HepG2 (cell line): ENCODE data around the gene H1-8. TPM values are rescaled to one million over a fixed set of nuclear protein-coding genes. Genes with fewer than 3 reads are reported as not detected.

Experiments
- HNF1B ChIP-seq: sonication (generic); formaldehyde crosslinking; IDR thresholded peaks from 2 replicates; pipeline ENCODE4 v1.5.1; 2020; ENCODE audit warnings: mild to moderate bottlenecking, moderate library complexity, missing genetic modification reagents
- NCOA1 ChIP-seq: sonication (generic); formaldehyde crosslinking; IDR thresholded peaks from 2 replicates; pipeline ENCODE4 v1.9.0; 2021; ENCODE audit warnings: missing genetic modification reagents
- NCOR1 ChIP-seq: fragments of 200-600 bp; sonication (generic); IDR thresholded peaks from 2 replicates; pipeline ENCODE4 v1.7.0; 2017; ENCODE audit warnings: antibody characterized with exemption, low read length, borderline replicate concordance
- SP4 ChIP-seq: sonication (generic); formaldehyde crosslinking; IDR thresholded peaks from 2 replicates; pipeline ENCODE4 v1.8.1; 2023; ENCODE audit warnings: mild to moderate bottlenecking, missing genetic modification reagents
- TFDP1 ChIP-seq: IDR thresholded peaks from 2 replicates; pipeline ENCODE4 v1.6.1; 2016; ENCODE audit warnings: missing compliant biosample characterization, missing genetic modification reagents, borderline replicate concordance
- UBTF ChIP-seq: sonication (generic); formaldehyde crosslinking; IDR thresholded peaks from 2 replicates; pipeline ENCODE4 v1.4.0; 2020; ENCODE audit warnings: mild to moderate bottlenecking, missing genetic modification reagents
- ZBTB20 ChIP-seq: sonication (generic); formaldehyde crosslinking; IDR thresholded peaks from 2 replicates; pipeline ENCODE4 v1.8.1; 2023; ENCODE audit warnings: missing genetic modification reagents, low read depth, mild to moderate bottlenecking, borderline replicate concordance
- ZMAT3 ChIP-seq: sonication (generic); formaldehyde crosslinking; conservative IDR thresholded peaks from 2 replicates; pipeline ENCODE4 v1.7.0; 2021; ENCODE audit warnings: missing genetic modification reagents
- ZNF205 ChIP-seq: IDR thresholded peaks from 2 replicates; pipeline ENCODE4 v1.6.1; 2018; ENCODE audit warnings: missing biosample characterization, missing genetic modification reagents
- polyA plus RNA-seq, 8 experiments: library from polyadenylated mRNA; depleted of rRNA in 3 of 8; stranded (reverse) in 7 of 8; unstranded in 1 of 8; fragments of >200 nt; fragmentation: Illumina TruSeq in 4 of 8; extraction: Trizol in 4 of 8; gene quantifications; 2 replicates each; pipeline versions ENCODE4 v1.2.1 to v1.2.3, GENCODE V29; 2011 to 2016; ENCODE audit warnings: low read depth in 4 of 8, missing spikeins in 1 of 8, mixed read lengths in 1 of 8; ENCODE audit not compliant: insufficient read depth in 1 of 8
- total RNA-seq, 5 experiments: library from RNA; depleted of rRNA; stranded (reverse); fragments of >200 nt; fragmentation: Illumina TruSeq; extraction: Trizol; gene quantifications; 2 replicates each; pipeline ENCODE4 v1.2.3, GENCODE V29; 2016; ENCODE audit warnings: low read depth in 1 of 5
- TF ChIP-seq, protein P1 (sequence below): IDR thresholded peaks from 2 replicates; pipeline ENCODE4 v1.6.1; 2016; ENCODE audit warnings: missing compliant biosample characterization, missing genetic modification reagents, borderline replicate concordance
- TF ChIP-seq, protein P2 (sequence below): sonication (generic); formaldehyde crosslinking; IDR thresholded peaks from 2 replicates; pipeline ENCODE4 v1.5.0; 2020; ENCODE audit warnings: mild to moderate bottlenecking, low read depth, missing genetic modification reagents, borderline replicate concordance
- TF ChIP-seq, protein P3 (sequence below): sonication (generic); formaldehyde crosslinking; IDR thresholded peaks from 2 replicates; pipeline ENCODE4 v1.5.0; 2020; ENCODE audit warnings: mild to moderate bottlenecking, missing genetic modification reagents
- TF ChIP-seq, protein P4 (sequence below): sonication (generic); formaldehyde crosslinking; IDR thresholded peaks from 2 replicates; pipeline ENCODE4 v1.5.1; 2020; ENCODE audit warnings: mild to moderate bottlenecking, missing genetic modification reagents, moderate library complexity

H1-8 gene
- total and polyA plus RNA-seq, 2 of the 13 experiments (the other 11 are each of a cell fraction or from before 2014, with no cell fraction given), result 0.08 TPM; not detected in 1

DNA sequence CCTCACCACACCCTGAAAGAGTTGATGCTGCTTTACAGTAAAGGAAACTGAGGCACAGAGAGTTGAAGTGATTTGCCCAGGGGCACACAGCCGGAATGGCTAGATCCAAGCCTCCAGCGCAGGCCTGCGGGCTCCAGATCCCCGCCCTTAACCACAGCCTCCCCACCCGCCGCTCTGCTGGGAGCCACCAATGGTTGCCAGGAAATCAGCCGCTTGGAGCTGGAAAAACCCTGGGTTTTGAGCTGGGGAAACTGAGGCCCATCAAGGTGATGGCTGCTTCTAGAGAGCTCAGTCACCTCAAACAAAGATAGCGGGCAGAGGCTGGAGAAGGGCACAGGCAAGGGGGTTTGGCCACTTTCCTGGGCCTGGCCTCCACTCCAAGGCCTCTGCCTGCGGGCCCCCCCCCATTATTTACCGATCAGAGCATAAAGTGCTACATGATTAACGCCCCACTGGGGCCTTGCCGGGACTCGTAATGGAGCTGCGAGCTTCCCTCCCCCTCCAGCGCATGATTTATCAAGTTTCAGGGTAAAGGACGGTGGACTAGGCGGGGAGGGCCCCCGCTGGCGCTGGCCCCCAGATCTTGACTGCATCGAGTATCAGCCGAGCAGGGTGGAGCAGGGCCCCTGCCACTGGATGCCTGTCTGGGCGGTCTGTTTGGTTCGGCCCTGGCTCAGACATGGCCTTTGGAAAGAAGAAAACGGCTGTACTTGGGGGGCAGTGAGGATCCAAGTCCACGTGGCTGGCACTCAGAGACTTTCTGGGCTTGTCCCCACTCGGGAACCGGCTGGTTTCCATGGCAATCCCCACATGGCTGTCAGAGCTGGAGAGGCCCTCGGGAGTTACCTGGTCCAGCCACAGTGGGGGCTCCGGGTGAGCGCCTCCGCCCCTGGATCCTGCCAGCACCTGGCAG lies 54.4 kb downstream of the H1-8 start (continued):
- TF ChIP-seq, protein P1, sequence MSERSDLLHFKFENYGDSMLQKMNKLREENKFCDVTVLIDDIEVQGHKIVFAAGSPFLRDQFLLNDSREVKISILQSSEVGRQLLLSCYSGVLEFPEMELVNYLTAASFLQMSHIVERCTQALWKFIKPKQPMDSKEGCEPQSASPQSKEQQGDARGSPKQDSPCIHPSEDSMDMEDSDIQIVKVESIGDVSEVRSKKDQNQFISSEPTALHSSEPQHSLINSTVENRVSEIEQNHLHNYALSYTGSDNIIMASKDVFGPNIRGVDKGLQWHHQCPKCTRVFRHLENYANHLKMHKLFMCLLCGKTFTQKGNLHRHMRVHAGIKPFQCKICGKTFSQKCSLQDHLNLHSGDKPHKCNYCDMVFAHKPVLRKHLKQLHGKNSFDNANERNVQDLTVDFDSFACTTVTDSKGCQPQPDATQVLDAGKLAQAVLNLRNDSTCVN (CRISPR knock-in tag), result no peak
- TF ChIP-seq NCOR1 (no peak; the same call in 1 of the 2 replicates), UBTF (CRISPR knock-in tag) (no peak), ZMAT3 (0 out of 2 replicates have a peak, but pooled peaks have one; percentile 9), NCOA1 (CRISPR knock-in tag) (no peak), ZNF205 (CRISPR knock-in tag) (no peak), SP4 (peak; percentile 17; the same call in 1 of the 2 replicates), ZBTB20 (CRISPR knock-in tag) (no peak), HNF1B (CRISPR knock-in tag) (peak; percentile 62; the same call in 1 of the 2 replicates), TFDP1 (no peak)
- TF ChIP-seq, protein P2, sequence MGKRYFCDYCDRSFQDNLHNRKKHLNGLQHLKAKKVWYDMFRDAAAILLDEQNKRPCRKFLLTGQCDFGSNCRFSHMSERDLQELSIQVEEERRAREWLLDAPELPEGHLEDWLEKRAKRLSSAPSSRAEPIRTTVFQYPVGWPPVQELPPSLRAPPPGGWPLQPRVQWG, result no peak
- TF ChIP-seq, protein P3, sequence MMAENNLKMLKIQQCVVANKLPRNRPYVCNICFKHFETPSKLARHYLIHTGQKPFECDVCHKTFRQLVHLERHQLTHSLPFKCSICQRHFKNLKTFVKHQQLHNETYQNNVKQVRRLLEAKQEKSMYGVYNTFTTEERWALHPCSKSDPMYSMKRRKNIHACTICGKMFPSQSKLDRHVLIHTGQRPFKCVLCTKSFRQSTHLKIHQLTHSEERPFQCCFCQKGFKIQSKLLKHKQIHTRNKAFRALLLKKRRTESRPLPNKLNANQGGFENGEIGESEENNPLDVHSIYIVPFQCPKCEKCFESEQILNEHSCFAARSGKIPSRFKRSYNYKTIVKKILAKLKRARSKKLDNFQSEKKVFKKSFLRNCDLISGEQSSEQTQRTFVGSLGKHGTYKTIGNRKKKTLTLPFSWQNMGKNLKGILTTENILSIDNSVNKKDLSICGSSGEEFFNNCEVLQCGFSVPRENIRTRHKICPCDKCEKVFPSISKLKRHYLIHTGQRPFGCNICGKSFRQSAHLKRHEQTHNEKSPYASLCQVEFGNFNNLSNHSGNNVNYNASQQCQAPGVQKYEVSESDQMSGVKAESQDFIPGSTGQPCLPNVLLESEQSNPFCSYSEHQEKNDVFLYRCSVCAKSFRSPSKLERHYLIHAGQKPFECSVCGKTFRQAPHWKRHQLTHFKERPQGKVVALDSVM (CRISPR knock-in tag), result peak; percentile 77
- TF ChIP-seq, protein P4, sequence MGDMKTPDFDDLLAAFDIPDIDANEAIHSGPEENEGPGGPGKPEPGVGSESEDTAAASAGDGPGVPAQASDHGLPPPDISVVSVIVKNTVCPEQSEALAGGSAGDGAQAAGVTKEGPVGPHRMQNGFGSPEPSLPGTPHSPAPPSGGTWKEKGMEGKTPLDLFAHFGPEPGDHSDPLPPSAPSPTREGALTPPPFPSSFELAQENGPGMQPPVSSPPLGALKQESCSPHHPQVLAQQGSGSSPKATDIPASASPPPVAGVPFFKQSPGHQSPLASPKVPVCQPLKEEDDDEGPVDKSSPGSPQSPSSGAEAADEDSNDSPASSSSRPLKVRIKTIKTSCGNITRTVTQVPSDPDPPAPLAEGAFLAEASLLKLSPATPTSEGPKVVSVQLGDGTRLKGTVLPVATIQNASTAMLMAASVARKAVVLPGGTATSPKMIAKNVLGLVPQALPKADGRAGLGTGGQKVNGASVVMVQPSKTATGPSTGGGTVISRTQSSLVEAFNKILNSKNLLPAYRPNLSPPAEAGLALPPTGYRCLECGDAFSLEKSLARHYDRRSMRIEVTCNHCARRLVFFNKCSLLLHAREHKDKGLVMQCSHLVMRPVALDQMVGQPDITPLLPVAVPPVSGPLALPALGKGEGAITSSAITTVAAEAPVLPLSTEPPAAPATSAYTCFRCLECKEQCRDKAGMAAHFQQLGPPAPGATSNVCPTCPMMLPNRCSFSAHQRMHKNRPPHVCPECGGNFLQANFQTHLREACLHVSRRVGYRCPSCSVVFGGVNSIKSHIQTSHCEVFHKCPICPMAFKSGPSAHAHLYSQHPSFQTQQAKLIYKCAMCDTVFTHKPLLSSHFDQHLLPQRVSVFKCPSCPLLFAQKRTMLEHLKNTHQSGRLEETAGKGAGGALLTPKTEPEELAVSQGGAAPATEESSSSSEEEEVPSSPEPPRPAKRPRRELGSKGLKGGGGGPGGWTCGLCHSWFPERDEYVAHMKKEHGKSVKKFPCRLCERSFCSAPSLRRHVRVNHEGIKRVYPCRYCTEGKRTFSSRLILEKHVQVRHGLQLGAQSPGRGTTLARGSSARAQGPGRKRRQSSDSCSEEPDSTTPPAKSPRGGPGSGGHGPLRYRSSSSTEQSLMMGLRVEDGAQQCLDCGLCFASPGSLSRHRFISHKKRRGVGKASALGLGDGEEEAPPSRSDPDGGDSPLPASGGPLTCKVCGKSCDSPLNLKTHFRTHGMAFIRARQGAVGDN (CRISPR knock-in tag), result peak; percentile 72; the same call in 1 of the 2 replicates
